ENCODE results near the gene ESR1. TPM values are rescaled to one million over a fixed set of nuclear protein-coding genes. Genes with fewer than 3 reads are reported as not detected.

The ESR1 gene
- polyA plus RNA-seq, 1 of the 3 experiments (the other 2 are of a cell fraction), result under 0.01 TPM

GRCh38 chr6:152151920-152152319, 344.4 kb downstream of the ESR1 start:
- DNase-seq, result peak; percentile 55
- Histone ChIP-seq H4K20me1 (ENCODE audit: insufficient read depth) (peaks cover 4% of the 10 kb centered on the region), H3K36me3 (replicated peaks in 1 of 2; ENCODE audit: control insufficient read depth in 1 of 2, insufficient read depth in 2 of 2, low read length in 1 of 2) (peaks cover 67 to 75% of the 10 kb centered on the region in 2 experiments), H3K9me2 (no peaks in the 10 kb centered on the region), H3K9me3 (no peaks in the 10 kb centered on the region), H3K27ac (ENCODE audit: low read depth in 2 of 2, low read length in 1 of 2) (no peak overlapping the region; a peak in 1 of 4 replicates), H3K4me3 (ENCODE audit: low read depth in 2 of 2, low read length in 1 of 2) (no peak overlapping the region), H3F3A (replicated peaks; ENCODE audit: insufficient read depth) (peaks cover 23% of the 10 kb centered on the region), H2AFZ (ENCODE audit: low read depth) (no peak overlapping the region), H3K27me3 (ENCODE audit: insufficient read depth) (no peaks in the 10 kb centered on the region), H3K79me2 (ENCODE audit: insufficient read depth) (no peaks in the 10 kb centered on the region), H3K4me2 (no peak overlapping the region), H3K9ac (no peak overlapping the region), H3K4me1 (ENCODE audit: control insufficient read depth in 1 of 2, insufficient read depth in 2 of 2, low read depth in 1 of 2, low read length in 1 of 2) (peaks cover 0 to 7% of the 10 kb centered on the region in 2 experiments; a peak in 1 of 4 replicates)
- WGBS (ENCODE audit: low lambda C conversion rate), result 75% methylated on average over 13 of the region's 13 CpGs
- TF ChIP-seq, protein P1, sequence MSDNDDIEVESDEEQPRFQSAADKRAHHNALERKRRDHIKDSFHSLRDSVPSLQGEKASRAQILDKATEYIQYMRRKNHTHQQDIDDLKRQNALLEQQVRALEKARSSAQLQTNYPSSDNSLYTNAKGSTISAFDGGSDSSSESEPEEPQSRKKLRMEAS (IDR thresholded peaks at IDR 0.05; ENCODE audit: low read depth), result no peak
- TF ChIP-seq GATA2 (CRISPR knock-in tag; IDR thresholded peaks at IDR 0.05), result peak; percentile 84
- ChIA-PET POLR2A (no interaction called here), CTCF (no interaction called here)

- no peaks in the 10 kb centered on the region for H3K27me3 ChIP-seq (ENCODE audit: insufficient read depth)
- H4K20me1 ChIP-seq (ENCODE audit: insufficient read depth), result no peaks in the 10 kb centered on the region
- peaks cover 55 to 79% of the 10 kb centered on the region in 2 experiments for H3K36me3 ChIP-seq (replicated peaks in 1 of 2; ENCODE audit: control insufficient read depth in 1 of 2, insufficient read depth in 2 of 2, low read length in 1 of 2)
- H3K79me2 ChIP-seq (ENCODE audit: insufficient read depth), result no peaks in the 10 kb centered on the region
- H3K9ac ChIP-seq, result no peak overlapping the region
- no peak overlapping the region for H3K4me3 ChIP-seq (ENCODE audit: low read depth in 2 of 2, low read length in 1 of 2)
- no peak for TF ChIP-seq RXRA (IDR thresholded peaks at IDR 0.05; ENCODE audit: borderline replicate concordance, low read depth)
- TF ChIP-seq TEAD4 (IDR thresholded peaks at IDR 0.05; ENCODE audit: borderline replicate concordance, insufficient read depth), result no peak
- no peak for TF ChIP-seq RFX5 (IDR thresholded peaks at IDR 0.05; ENCODE audit: low read length)
- no peak for TF ChIP-seq MXI1 (IDR thresholded peaks at IDR 0.05; ENCODE audit: low read depth, low read length)
- TF ChIP-seq NRF1 (IDR thresholded peaks at IDR 0.05; ENCODE audit: low read depth, low read length), result no peak
- H3K4me2 ChIP-seq, result no peak overlapping the region
- ChIA-PET CTCF (interaction anchor here (0.8 to 1.2 kb wide), 2 partner anchors 15 to 30 kb away, joined by 3 read pairs; no protein-coding TSS in a partner anchor), POLR2A (no interaction called here)
- H3K9me3 ChIP-seq, result no peaks in the 10 kb centered on the region
- DNase-seq, result no peak
- peaks cover 0 to 7% of the 10 kb centered on the region in 2 experiments; a peak in 1 of 4 replicates for H3K4me1 ChIP-seq (ENCODE audit: control insufficient read depth in 1 of 2, insufficient read depth in 2 of 2, low read depth in 1 of 2, low read length in 1 of 2)
- no peaks in the 10 kb centered on the region for H3K9me2 ChIP-seq
- WGBS (ENCODE audit: low lambda C conversion rate), result 96% methylated on average over 17 of the region's 17 CpGs
- H2AFZ ChIP-seq (ENCODE audit: low read depth), result no peak overlapping the region
- no peak overlapping the region for H3K27ac ChIP-seq (ENCODE audit: low read depth in 2 of 2, low read length in 1 of 2)
- H3F3A ChIP-seq (replicated peaks; ENCODE audit: insufficient read depth), result peaks cover 8% of the 10 kb centered on the region
These were observed 347.3 kb downstream of the ESR1 start for GRCh38 chr6:152154559-152155356.

DNA sequence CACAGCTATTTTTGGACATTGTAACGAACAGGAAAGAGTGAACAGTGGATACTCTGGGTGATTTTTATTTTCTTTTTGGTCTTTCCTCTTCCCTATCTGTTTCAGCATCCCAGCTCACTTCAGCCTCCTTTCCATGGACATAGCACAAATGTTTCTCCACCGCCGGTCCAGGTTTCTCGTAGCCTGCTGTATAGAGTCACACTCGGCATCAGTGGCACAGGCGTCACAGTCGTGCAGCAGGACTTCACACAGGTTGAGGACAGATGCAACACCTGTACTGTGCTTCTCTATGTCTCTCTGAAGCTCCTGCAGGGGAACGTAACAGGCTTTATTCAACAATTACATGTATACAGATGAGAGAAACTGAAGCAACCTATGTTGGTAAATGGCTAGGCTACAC, 348.3 kb downstream of the ESR1 start:
- H3K36me3 ChIP-seq (replicated peaks in 1 of 2; ENCODE audit: control insufficient read depth in 1 of 2, insufficient read depth in 2 of 2, low read length in 1 of 2), result peaks cover 47 to 69% of the 10 kb centered on the region in 2 experiments
- no peaks in the 10 kb centered on the region for H4K20me1 ChIP-seq (ENCODE audit: insufficient read depth)
- H3K9ac ChIP-seq, result no peak overlapping the region
- H3K27ac ChIP-seq (ENCODE audit: low read depth in 2 of 2, low read length in 1 of 2), result no peak overlapping the region
- POLR2A ChIA-PET, result no interaction called here
- no peak for TF ChIP-seq EP300 (IDR thresholded peaks at IDR 0.05; ENCODE audit: borderline replicate concordance in 1 of 2, low read depth in 1 of 2, low read length in 1 of 2)
- TF ChIP-seq, protein P2, sequence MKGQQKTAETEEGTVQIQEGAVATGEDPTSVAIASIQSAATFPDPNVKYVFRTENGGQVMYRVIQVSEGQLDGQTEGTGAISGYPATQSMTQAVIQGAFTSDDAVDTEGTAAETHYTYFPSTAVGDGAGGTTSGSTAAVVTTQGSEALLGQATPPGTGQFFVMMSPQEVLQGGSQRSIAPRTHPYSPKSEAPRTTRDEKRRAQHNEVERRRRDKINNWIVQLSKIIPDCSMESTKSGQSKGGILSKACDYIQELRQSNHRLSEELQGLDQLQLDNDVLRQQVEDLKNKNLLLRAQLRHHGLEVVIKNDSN (IDR thresholded peaks at IDR 0.05; ENCODE audit: borderline replicate concordance, low read depth), result no peak
- TF ChIP-seq NFIC (IDR thresholded peaks at IDR 0.05; ENCODE audit: borderline replicate concordance), result no peak
- TF ChIP-seq RCOR1 (IDR thresholded peaks at IDR 0.05; ENCODE audit: low read length), result no peak
- no peak for TF ChIP-seq TAF1 (IDR thresholded peaks at IDR 0.05; ENCODE audit: borderline replicate concordance, low read depth, low read length)
- no peak for TF ChIP-seq RAD21 (IDR thresholded peaks at IDR 0.05; ENCODE audit: low read length)
- no peak for TF ChIP-seq ELF1 (IDR thresholded peaks at IDR 0.05)
- TF ChIP-seq FOXM1 (IDR thresholded peaks at IDR 0.05; ENCODE audit: low read depth), result no peak
- TF ChIP-seq RXRA (IDR thresholded peaks at IDR 0.05; ENCODE audit: borderline replicate concordance, low read depth), result no peak
- TF ChIP-seq SMC3 (IDR thresholded peaks at IDR 0.05; ENCODE audit: low read depth, low read length), result no peak
- H3K4me1 ChIP-seq (ENCODE audit: control insufficient read depth in 1 of 2, insufficient read depth in 2 of 2, low read depth in 1 of 2, low read length in 1 of 2), result peaks cover 0 to 7% of the 10 kb centered on the region in 2 experiments; a peak in 1 of 4 replicates
- H3K4me2 ChIP-seq, result no peak overlapping the region
- 83% methylated on average over 8 of the region's 8 CpGs for WGBS (ENCODE audit: low lambda C conversion rate)
- no peaks in the 10 kb centered on the region for H3K27me3 ChIP-seq (ENCODE audit: insufficient read depth)
- H3K9me2 ChIP-seq, result no peaks in the 10 kb centered on the region
- H3K79me2 ChIP-seq (ENCODE audit: insufficient read depth), result no peaks in the 10 kb centered on the region
- no peak overlapping the region for H2AFZ ChIP-seq (ENCODE audit: low read depth)
- CTCF ChIA-PET, result interaction anchor here (0.8 kb wide), 1 partner anchor 31 kb away, joined by 3 read pairs; no protein-coding TSS in a partner anchor
- H3F3A ChIP-seq (replicated peaks; ENCODE audit: insufficient read depth), result peaks cover 3% of the 10 kb centered on the region
- H3K4me3 ChIP-seq (ENCODE audit: low read depth in 2 of 2, low read length in 1 of 2), result no peak overlapping the region
- no peak for DNase-seq
- no peaks in the 10 kb centered on the region for H3K9me3 ChIP-seq

Data from SK-N-SH (cell line).